HG03175 (cell line): ENCODE measurements around the gene ALKBH4.

Experiments
- ATAC-seq: cut with Tn5 transposase; IDR thresholded peaks from one replicate; pipeline ENCODE4 v1.9.1; 2021; ENCODE audit warnings: mild to moderate bottlenecking, moderate library complexity; ENCODE audit not compliant: unreplicated experiment

Gene ALKBH4

GRCh38 chr7:102429141-102429899, 35.3 kb downstream of the ALKBH4 start:
- ATAC-seq, result no peak

DNA sequence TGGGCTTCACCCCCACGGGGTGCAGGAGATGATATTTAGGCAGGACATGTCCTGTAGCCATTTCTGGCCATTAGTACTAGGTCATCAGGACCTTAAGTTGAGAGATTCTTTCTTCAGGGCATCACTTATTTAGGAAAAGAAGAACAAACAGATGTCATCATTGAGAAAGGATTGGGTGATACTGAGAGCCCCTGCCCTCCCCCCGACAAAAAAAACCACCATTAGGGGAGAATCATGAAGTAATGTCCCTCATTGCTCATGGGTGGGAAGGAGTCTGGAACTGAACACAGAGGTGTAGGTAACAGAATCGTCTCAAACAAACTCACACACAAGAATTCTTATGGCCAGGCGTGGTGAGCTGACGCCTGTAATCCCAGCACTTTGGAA, 37.7 kb downstream of the ALKBH4 start:
- no peak for ATAC-seq

DNA sequence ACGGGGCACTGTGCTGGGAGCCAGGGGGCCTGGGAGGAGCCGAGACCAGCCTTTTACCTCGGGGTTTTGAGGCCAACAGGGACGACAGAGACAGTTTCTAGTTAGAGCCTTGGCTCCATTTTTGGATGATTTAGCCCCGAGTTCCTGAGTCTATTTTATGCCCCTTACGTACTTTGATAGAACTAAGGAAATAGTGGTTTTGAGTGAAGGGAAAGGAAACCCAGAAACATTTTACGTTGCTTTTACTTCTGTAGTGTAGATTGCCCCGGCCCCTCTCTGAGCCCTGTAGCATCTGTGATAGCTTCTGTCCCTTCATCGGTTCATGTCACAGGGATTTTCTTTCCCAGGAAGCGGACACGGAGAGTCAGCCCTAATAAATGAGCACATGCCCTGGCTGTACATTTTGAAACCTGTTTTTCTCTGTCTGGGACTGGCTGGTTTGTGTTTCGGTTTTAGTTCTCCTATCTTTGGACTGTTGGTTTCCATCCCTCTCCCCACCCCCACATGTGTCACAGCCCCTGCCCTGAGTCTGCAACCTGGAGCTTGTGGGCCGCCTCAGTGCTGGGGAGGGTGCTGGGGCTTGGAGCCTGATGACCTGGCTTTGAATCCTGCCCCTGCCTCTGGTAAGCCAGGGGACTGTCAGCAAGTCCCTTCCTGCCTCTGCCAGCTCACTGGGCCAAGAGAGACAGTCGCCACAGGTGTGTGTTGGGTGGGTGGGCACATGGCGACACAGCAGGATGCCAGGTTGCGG, 38.2 kb downstream of the ALKBH4 start:
- peak; percentile 50 for ATAC-seq

DNA sequence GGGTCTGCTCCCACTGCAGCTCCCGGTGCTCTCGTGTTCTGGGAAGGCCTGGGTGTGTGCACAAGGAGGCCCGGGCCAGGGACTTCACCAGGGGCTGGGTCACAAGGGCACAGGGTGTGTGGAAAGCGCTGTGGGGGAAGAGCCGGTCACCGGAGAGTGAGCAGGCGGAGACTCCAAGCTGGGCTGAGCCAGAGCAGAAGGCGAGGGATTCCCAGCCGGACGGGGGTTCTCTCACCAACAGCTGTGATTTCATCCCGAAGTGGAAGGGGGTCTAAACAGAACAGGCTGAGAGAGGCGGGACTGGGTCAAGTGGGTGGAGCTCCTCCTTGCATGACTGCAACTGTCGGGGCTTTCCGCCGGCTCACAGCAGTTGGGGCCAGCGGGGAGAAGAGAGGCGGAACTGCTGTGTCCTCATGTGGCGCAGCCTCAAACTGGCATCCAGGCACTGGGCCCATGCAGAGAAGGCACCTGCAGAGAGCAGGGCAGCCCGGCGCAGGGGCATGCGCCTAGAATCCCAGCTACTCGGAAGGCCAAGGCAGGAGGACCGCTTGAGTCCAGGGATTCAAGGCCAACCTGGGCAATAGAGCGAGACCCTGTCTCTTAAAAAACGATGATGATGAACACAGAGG, 38.9 kb downstream of the ALKBH4 start:
- peak; percentile 72 for ATAC-seq

- no peak for ATAC-seq
These were observed 39.9 kb downstream of the ALKBH4 start for GRCh38 chr7:102424787-102425218.

GRCh38 chr7:102424129-102424551, 40.5 kb downstream of the ALKBH4 start:
- no peak for ATAC-seq

GRCh38 chr7:102421706-102422240, 42.9 kb downstream of the ALKBH4 start:
- no peak for ATAC-seq

- no peak for ATAC-seq
These were observed 46.1 kb downstream of the ALKBH4 start for GRCh38 chr7:102418592-102418991.

DNA sequence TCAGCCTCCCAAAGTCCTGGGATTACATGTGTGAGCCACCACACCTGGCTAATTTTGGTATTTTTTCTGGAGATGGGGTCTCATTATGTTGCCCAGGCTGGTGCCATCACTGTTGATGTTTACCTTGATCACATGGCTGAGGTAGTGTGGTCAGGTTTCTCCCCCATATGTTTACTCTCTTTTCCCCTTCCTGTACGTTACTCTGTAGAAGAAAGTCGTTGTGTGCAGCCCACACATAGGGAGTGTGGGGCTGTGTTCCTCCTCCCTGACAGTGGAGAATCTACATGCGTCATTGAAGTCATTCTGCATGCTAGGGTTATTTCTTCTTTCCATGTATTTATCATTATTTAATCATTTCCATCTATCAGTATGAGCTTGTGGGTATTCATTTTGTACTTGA, 47.6 kb downstream of the ALKBH4 start:
- no peak for ATAC-seq

- ATAC-seq, result no peak
These were observed 48.3 kb downstream of the ALKBH4 start for GRCh38 chr7:102416406-102416805.

- ATAC-seq, result peak; percentile 65
These were observed 48.9 kb downstream of the ALKBH4 start for GRCh38 chr7:102415685-102416225.

GRCh38 chr7:102413611-102414010, 51.1 kb downstream of the ALKBH4 start:
- ATAC-seq, result no peak

DNA sequence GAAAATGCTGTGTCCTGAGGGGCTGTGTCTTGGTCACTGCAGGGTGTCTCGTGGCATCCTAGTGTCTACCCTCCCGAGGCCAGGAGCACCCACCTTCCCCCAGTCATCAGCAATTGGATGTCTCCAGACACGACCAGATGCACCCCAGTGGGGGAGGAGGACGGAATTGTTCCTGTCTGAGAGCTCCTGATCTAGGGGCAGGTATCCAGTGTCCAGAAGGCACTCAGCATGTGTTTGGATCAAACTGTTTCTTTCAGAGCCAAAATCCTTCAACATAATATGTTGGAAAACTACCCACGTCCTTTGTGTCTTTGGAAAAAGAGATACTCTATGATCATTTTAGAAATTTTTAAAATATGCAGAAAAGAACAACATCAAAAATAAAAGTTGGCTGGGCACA, 51.6 kb downstream of the ALKBH4 start:
- no peak for ATAC-seq

DNA sequence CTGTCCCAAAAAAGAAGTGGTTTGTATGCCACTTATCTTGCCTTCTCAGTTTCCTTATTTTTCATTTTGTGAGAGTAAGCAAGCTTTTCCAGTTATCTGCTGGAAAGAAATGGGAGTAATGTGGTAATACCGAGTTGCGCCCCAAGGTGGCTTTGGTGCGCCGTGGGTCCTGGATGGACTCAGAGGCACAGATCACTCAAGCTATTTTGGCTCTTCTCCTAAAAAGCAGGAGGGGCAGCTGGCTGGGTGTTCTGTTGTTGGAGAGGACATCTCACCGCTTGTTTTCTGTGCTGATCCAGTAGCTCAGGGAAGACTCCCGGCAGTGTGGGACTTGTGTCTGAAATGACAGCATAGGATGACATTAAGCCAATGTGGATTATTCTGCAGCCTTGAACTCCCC, 52.1 kb downstream of the ALKBH4 start:
- ATAC-seq, result no peak

- no peak for ATAC-seq
These were observed 53.7 kb downstream of the ALKBH4 start for GRCh38 chr7:102410918-102411317.

DNA sequence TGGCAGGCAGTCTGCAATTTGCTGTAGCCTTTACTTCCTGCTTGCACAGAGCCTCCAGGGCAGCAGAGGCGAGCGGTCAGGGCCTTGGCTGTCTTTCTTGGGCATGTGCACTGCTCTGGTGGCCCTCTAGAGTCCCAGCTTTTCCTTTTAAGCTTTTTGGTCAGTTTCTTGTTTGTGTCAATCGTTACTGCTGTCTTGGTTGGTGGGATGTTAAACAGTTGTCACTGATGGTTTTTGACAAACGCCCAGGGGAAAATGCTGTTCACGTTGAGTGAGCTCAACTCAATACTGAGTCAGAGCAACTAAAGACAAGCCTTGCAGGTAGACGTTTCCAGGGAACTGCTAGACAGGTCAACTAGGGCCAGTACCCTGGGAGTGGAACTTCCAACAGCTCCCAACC, 54.5 kb downstream of the ALKBH4 start:
- ATAC-seq, result no peak

DNA sequence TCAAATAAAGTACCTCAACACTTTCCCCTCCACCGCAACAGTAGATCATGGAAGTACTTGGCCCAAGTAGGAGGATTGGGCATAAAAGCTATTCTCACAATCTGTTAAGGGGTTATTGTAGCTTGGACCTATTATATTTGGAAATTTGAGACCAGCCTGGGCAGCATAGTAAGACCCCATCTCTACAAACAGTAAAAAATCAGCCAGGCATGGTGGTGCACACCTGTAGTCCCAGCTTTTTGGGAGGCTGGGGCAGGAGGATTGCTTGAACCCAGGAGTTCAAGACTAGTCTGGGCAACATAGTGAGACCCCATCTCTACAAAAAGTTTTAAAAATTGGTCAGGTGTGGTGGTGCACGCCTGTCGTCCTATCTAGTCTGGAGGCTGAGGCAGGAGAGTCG, 55.3 kb downstream of the ALKBH4 start:
- ATAC-seq, result no peak

GRCh38 chr7:102408530-102408929, 56.1 kb downstream of the ALKBH4 start:
- peak; percentile 56 for ATAC-seq

- no peak for ATAC-seq
These were observed 56.8 kb downstream of the ALKBH4 start for GRCh38 chr7:102407910-102408309.
